GM21423 (cell line): Measurements from ENCODE around the gene BAIAP2L1.

Source experiments
- ATAC-seq: cut with Tn5 transposase; IDR thresholded peaks from one replicate; pipeline ENCODE4 v1.9.1; 2021; ENCODE audit warnings: mild to moderate bottlenecking, moderate library complexity; ENCODE audit not compliant: unreplicated experiment

Gene BAIAP2L1

GRCh38 chr7:98296833-98297232 lies 104.1 kb downstream of the BAIAP2L1 start:
- ATAC-seq = no peak

- no peak for ATAC-seq
Measured at GRCh38 chr7:98295467-98296192, 105.3 kb downstream of the BAIAP2L1 start.

GRCh38 chr7:98294798-98295382 lies 106.0 kb downstream of the BAIAP2L1 start:
- no peak for ATAC-seq

- ATAC-seq = no peak
Measured at GRCh38 chr7:98294326-98294725, 106.6 kb downstream of the BAIAP2L1 start.

GRCh38 chr7:98293746-98294145 lies 107.1 kb downstream of the BAIAP2L1 start:
- no peak for ATAC-seq

- no peak for ATAC-seq
Measured at GRCh38 chr7:98293265-98293664, 107.6 kb downstream of the BAIAP2L1 start.

GRCh38 chr7:98291717-98292116 lies 109.2 kb downstream of the BAIAP2L1 start:
- ATAC-seq = no peak

- ATAC-seq = no peak
Measured at GRCh38 chr7:98289333-98289875, 111.5 kb downstream of the BAIAP2L1 start.

GRCh38 chr7:98288064-98288823 lies 112.6 kb downstream of the BAIAP2L1 start:
- no peak for ATAC-seq

GRCh38 chr7:98287486-98287959 lies 113.4 kb downstream of the BAIAP2L1 start:
- no peak for ATAC-seq

- ATAC-seq = no peak
Measured at GRCh38 chr7:98286701-98287485, 114.0 kb downstream of the BAIAP2L1 start.

GRCh38 chr7:98286093-98286539 lies 114.8 kb downstream of the BAIAP2L1 start:
- ATAC-seq = no peak

- ATAC-seq = no peak
Measured at GRCh38 chr7:98285157-98286092, 115.5 kb downstream of the BAIAP2L1 start.

GRCh38 chr7:98284335-98285036 lies 116.4 kb downstream of the BAIAP2L1 start:
- no peak for ATAC-seq

GRCh38 chr7:98283887-98284222 lies 117.0 kb downstream of the BAIAP2L1 start:
- ATAC-seq = no peak

- no peak for ATAC-seq
Measured at GRCh38 chr7:98283127-98283886, 117.6 kb downstream of the BAIAP2L1 start.

GRCh38 chr7:98282703-98283102 lies 118.2 kb downstream of the BAIAP2L1 start:
- no peak for ATAC-seq
